ENCODE data around the gene FEN1. TPM values are rescaled to one million over a fixed set of nuclear protein-coding genes. Genes with fewer than 3 reads are reported as not detected.

Gene FEN1
- total RNA-seq, 1 experiment from 2014 or later: 75.8 TPM

DNA sequence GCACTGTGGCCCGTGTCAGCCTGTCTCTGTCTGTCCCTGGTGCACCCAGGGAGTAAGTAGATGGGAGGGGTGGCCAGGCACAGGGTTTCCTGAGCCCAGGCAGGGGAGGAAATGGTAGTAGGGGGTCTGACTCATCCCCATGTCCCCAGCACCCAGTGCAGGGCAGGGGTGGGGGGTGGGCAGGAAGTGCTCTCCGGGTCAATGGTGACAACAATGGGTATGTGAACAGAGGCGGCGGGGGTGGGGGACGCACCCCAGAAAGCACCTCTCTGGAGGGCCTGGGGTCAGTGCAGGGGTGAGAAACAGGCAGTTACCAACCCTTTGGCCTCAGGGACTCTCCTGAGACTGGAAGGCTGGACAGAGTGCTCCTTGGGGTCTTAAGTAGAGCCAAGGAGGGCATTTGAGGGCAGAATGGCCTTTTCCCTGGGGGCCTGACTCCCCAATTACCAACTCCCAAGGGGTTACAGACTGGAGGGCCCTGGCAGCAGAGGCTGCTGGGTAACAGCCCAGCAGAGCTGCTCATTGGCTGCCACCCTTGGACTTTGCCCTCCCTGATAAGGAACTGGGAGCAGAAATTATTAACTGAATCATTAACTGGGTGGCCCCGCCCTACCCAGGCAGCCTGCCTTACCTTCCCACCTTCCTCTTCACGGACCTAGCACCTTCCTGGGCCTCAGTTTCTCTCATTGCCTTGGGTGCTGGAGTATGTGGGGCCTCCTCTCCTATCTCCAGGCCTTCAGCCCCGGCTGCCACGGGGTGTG is 36.1 kb upstream of the FEN1 start:
- DNase-seq (ENCODE audit: low read depth): peak; percentile 9

DNA sequence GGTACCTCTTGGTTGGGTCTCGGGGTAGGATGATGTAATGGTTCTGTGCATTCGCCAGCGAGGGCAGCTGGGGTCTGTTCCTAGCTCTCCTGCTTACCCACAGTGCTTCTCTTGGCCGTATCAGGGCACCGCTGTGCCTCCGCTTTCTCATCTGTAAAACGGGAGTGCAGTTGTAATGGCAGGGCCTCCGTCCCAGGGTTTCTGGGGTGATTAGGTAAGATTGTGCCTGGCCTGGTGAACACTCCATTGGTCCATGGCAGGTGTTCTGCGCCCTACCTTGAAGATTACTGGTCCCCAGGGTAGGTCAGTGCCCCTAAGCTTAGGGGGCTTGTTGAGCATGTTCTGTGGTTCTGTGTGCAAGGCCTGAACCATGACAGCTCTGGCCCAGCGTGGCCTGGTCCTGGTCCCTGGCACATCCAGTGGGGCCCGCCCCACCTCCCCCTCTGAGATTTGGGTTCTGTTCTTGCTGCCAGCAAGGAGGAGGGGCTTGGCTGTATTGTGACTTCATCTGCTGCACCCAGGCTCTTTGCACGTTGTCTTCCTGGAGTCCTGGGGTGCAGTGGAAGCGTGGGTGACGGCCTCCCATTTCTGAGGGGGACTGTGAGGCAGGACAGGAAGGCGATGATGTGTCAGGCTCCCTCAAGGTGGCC is 35.4 kb upstream of the FEN1 start:
- DNase-seq (ENCODE audit: low read depth): no peak

DNA sequence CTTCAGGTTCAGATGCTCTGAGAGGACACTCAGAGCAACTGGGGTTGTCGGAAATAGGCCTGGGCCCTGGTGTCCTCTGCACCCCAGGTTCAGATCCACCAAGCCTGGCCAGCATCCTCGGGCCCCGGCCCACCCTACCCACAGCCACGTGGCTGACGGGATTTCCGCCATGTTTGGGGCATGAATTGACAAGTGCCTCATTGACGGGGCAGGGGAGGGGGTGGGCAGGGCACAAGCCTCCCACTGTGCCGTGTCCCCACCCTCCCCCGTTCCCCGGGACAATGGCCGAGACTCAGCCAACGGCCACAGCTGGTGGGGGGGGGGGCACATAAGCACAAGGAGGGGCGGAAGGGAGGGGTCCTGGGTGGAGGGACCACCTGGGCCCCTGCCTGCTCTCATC is 31.8 kb upstream of the FEN1 start:
- no peak for DNase-seq (ENCODE audit: low read depth)

DNA sequence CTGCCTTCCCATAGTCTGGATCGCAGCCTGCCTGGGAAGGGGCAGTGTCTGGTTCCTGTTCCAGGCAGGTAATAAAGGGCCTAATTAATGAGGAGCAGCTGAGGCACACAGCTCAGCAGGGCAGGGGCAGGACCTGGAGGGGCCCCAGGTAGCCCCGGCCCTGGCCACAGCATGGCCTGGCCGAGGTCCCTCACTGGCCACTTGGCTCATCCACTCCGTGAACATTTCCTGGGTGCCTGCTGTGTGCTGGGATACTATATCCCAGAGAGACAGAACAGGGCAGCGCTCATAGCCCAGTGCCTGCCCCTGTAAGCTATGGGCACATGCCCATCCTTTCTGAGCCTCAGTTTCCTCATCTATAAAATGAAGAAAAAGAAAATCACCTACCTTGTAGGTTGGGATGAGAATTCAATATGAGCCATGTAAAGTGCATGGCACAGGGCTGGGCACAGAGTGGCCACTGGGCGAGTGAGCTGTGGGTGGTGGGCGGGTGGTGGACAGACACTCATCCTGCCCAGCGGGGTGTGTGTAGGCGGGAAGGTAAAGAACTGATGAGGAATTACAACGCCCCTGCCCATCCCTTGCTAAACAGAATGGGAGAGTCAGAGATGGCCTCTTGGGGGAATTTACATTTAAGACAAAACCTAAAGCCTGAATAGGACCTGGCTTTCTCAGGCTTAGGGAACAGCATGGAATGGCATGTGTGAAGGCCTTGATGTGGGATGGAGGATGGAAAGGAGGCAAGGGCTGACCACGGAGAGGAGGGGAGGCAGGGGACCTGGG is 31.1 kb upstream of the FEN1 start:
- no peak for DNase-seq (ENCODE audit: low read depth)

DNA sequence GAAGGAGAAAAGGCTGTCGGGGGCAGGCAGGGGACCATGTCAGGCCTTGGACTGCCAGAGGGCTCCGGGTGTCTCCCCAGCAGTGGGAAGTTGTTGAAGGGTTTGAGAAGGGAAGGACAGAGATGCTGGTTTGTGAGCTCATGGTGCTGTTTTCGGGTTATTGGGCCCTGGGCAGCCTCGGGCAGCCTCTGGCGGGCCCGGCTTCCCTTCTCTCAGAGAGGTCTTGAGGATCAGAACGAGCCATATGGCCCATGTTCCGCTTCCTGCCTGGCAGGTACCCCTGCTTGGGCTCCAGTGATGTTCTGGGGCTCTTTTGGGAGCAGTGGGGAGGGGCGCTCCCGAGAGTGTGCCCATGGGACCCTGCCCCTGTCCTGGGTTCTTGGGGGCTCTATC is 30.5 kb upstream of the FEN1 start:
- DNase-seq (ENCODE audit: low read depth): no peak

DNA sequence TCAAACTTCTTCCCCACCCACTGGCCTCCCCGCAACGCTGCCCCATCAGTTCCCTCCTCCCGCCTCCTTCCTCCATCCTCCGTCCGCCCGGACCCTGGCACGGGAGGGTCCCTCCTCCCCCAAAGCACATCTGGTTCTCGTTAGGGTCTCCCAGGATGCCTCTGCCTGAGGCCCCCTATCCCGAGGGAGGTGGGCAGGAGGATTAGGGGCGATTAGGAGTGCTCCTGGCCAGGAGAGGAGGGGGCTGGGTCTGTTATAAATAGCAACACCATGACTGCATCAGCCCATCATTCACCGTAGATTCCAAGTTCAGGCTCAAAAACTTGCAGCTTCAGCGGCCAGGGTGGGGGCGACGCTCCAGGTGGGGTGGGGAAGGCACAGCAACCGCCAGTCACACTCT is 29.9 kb upstream of the FEN1 start:
- DNase-seq (ENCODE audit: low read depth): no peak

DNA sequence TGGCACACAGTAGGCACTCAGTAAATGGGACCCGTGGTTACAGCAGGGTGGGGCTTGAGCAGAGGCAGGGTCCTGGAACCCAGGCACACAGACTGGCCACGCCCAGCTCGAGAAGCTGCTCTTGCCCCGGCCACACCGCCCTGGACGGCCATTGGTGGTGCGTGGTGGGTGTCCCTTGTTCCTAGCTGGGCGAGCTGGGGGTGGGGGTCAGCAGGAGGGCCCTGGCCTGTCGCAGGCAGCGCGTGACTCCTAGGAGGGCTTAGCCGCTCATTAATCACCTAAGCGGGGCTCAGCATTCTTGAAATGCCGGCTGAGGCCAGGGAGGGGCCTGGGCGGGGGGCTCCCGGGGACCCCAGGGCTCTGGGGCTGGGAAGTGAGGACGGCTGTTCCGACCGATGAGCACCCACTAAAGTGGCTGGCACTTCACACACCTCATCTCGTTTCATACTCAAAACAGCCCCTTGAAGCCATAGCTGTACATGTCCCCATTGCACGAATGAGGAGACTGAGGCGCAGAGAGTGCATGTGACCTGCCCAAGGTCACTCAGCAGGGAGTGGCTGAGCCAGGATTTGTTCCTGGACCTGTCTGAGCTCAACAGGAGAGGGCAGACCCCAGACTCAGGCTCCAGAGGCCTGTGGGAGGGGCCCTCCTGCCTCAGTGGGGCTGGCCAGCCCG is 28.6 kb upstream of the FEN1 start:
- DNase-seq (ENCODE audit: low read depth): no peak

DNA sequence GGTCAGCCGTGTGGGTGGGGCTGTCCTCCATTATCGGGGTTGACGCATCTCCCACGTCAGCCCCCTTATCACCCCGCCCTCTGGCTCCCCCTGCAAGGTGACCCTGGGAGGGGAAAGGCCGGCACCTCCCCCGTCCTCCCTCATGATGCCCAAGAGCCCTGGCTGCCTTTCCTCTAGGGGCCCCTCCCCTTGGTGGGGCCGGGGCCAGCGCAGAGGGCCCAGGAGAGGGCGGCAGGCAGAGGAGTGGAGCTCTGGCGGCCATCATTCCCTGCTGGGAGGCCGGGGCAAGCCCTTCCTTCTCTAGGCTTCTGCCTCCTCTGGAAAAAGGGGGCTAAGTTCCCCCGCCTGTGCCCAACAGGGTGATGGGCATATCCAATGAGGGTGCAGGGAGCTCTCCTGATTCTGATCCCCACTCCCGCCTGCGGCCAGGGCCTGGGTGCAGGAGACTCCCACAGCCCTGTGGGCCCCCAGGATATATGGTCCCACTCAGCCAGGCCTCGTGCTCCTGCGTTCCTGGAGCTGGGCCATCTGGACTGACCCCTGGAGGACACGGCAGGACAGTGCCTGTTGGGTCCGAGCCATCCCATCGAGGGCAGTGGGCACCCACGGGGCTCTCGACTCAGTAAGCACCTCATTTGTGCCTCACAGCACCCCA is 28.0 kb upstream of the FEN1 start:
- no peak for DNase-seq (ENCODE audit: low read depth)

DNA sequence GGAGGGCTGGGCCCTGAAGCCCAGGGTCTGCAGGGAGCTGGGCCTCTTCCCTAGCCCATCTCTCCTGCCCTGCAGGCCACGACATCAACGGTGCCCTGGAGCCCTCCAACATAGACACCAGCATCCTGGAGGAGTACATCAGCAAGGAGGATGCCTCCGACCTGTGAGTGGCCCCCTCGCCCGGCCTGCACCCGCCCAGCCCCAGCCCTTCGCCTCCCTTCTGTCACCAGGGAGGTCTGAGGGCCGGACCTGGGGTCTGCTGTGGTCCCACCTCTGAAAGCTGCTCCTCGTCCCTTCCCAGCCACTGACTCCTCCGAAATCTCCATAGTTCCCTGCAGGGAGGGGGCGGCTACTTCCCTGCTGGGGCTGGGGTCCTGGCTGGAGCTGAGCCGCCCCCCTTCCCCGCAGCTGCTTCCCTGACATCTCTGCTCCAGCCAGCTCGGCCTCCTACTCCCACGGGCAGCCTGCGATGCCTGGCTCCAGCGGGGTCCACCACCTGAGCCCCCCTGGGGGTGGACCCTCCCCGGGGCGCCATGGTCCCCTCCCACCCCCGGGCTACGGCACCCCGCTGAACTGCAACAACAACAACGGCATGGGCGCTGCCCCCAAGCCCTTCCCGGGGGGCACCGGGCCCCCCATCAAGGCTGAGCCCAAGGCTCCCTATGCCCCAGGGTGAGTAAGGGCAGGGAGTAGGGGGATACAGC is 27.0 kb upstream of the FEN1 start:
- DNase-seq (ENCODE audit: low read depth): no peak

DNA sequence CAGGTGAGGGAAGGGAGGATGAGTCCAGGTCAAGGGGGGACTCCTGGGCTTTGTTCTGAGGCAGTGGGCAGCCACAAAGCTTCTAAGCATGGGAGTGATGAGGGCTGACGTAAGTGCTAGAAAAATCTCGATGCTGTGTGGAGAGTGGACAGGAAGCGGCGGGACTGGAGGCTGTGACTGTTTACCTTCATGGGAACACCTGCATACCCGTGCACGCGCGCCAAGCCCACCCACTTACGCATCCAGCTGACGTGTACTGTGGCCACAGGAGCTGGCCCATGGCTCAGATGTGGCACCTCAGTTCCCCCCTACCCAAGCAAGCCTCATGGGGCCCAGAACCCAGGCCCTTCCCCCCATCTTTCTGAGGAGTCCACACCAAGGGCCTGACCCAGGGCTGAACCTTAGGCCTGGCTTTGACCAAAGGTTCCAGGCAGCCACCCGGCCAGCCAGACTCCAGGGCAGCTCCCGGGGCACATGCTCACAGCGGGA is 26.3 kb upstream of the FEN1 start:
- no peak for DNase-seq (ENCODE audit: low read depth)

DNA sequence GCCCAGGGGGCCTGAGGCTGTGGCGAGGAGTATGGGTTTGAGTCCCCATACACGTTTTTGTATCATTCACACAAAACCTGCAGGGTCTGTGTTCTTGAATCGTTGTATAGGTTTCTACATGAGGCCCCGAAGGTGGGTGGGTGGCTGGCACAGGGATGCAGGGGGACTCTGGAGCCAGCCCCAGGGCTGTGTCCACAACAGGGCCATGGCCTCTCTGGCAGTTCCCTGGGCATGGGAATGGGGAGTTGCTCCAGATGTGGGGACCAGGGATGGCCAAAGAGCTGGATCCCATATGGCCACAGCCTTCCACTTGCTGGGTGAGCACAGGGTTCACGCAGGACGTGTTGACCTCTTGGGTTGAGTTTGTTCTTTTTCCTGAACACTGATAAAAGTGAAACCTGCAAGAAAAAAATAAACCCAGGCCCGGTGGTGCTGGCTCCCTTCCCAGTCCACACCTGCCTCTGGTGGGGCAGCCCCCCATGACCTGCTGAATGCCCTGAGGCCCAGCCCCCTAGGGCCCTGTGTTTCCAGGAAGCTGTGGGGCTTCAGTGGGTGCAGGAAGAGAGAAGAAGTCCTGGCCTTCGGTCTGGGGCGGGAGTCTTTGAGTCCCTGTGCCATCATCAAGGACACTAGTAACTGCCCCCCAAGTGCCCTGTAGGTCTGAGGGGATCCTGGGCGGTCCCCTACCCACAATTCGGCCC is 24.2 kb upstream of the FEN1 start:
- no peak for DNase-seq (ENCODE audit: low read depth)

DNA sequence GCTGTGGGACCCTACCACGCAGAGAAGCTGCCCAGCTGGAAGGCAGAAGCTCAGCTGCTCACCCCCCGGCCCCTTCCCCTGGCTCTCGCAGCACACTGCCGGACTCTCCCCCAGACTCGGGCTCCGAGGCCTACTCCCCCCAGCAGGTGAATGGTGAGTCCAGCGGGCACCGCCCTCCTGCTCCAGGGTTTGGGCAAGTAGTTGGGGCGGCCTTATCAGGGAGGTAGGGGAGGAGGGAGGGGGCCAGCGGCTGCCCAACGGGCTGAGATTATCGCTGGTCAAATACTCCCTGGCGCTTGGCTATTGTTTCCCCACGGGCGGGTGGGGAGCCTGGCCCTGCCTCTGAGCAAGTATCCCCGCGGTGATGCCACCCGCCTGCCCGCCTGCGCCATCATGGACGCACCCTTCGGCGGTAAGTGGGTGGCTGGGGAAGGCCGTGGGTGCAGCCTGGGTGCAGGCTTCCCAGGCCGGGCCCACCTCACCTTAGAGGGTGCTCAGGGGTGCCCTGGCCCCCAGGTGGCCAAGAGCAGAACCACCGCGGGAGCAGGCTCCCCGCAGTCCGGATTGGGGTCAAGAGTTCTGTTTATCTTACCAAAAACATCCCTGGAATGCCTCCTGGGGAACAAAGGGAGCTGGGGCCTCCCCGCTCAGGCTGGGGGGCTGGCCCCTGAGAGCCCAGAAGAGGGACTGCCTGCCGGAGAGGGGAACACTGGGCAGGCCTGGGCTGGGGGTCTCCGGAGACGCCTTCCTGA is 23.4 kb upstream of the FEN1 start:
- no peak for DNase-seq (ENCODE audit: low read depth)

DNA sequence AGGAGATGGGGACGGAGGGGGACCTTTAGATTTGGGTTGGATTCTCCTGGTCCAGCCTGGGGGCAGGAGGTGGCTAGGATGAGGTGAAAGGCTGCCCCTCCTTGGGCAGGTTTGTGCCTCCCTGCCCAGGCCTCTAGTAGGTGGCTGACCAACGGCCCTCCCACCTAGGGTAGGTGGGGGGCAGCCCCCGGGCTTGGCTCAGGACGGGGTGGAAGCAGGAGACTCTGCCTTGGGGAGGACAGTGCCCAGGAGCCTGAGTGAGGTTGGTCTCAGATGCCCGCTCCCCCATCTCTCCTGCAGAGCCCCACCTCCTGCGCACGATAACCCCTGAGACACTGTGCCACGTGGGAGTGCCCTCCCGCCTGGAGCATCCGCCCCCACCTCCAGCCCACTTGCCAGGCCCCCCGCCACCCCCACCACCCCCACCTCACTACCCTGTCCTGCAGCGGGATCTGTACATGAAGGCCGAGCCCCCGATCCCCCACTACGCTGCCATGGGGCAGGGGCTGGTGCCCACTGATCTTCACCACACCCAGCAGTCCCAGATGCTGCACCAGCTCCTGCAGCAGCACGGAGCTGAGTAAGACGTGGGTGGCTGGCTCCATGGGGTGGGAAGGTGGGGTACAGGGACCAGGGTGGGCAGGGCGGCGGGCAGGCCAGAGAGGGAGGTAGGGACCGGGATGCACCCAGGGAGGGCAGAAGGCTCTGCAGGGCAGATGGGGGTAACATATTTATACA is 22.6 kb upstream of the FEN1 start:
- no peak for DNase-seq (ENCODE audit: low read depth)

DNA sequence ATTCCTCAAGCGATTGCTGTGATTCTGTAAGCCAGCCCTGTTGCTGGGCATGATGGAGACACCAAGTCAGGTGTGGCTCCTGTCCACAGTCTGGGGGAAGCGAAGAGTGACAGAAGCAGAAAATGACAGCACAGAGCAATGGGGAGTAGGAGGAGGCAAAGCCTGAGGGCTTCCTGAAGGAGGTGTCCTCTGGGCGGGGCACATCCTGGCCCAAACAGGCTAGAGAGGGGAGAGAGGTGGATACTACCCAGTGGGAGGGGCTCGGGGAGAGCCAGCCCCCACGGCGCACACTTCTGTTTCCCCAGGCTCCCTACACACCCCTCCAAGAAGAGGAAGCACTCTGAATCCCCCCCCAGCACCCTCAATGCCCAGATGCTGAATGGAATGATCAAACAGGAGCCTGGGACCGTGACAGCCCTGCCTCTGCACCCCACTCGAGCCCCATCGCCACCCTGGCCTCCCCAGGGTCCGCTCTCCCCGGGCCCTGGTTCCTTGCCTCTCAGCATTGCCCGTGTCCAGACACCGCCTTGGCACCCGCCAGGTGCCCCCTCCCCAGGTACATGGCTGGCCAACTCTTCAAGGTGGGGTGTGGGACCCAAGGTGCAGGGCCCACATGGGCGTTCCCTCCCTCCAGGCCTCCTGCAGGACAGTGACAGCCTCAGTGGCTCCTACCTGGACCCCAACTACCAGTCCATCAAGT is 21.4 kb upstream of the FEN1 start:
- DNase-seq (ENCODE audit: low read depth): no peak

DNA sequence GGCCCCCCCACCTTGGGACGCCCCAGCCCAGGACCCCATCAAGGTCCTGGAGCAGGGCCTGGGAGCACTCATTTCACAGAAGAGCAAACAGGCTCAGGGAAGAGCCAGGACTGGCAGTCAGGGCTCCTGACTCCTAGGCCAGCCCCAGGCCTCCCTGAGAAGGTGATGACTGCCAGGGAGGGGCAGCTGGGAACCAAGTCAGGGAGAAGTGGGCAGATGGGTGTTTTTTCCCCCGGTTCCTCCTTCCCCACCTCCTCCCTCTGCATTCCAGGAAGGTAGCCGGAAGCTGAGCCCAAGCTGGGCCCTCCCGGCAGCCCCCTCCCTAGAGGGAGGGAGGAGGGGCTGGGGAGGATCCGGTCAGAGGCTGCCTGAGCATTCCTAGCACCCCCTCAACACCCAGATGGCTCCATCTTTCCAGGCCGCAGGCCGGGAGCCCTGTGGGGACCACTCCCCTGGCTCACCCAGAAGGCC is 20.7 kb upstream of the FEN1 start:
- no peak for DNase-seq (ENCODE audit: low read depth)

DNA sequence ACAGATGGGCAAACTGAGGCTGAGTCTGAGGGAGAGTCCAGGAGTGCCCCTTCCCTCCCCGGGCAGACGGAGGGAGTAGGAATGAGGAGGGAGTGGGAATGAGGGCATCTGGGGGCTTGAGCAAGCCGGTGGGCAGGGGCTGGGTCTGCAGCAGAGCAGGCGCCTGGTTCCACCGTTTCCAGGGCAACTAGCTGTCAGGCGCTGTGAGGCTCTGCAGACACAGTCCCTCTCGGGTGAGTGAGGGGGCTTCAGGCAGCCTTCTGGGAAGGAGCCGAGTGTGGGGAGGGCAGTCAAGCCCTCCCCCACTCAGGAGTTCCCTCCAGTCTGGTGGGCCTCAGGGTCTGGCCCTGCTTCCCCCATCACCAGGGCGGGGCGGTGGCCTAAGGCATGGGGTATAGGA is 19.4 kb upstream of the FEN1 start:
- DNase-seq (ENCODE audit: low read depth): no peak

DNA sequence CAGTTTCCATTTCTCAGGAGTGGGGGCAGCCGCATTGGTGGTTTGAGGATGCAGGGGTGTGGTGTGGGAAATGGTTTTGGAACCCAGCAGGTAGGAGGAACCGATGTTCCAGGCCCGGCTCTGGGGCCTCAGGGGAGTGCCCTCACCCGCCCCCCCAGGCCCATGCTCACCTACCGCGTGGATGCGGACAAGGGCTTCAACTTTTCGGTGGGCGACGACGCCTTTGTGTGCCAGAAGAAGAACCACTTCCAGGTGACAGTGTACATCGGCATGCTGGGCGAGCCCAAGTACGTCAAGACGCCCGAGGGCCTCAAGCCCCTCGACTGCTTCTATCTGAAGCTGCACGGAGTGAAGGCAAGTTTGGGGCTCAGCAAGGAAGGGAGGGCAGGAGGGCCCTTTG is 18.9 kb upstream of the FEN1 start:
- DNase-seq (ENCODE audit: low read depth): no peak

DNA sequence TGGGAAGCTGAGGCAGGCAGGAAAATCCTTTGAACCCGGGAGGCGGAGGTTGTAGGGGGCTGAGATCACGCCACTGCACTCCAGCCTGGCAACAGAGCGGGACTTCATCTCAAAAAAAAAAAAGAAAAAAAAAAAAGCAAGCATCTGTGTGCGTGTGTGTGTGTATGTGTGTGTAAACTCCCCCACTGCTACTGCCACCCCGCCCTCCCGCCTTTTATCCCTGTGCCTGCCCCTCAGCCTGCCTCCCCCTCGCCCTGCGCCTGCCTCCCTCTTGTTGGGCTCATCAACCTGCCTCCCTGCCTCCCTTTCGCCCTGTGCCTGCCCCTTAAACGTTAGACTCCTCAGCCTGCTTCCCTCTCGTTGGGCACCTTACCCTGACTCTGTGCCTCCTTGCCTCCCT is 18.3 kb upstream of the FEN1 start:
- no peak for DNase-seq (ENCODE audit: low read depth)

Measured in RPMI7951 (cell line).